Esophagus muscularis mucosa (tissue), 3 donors: ENCODE measurements around the gene VWA5B1.

Experiments
- CTCF ChIP-seq, 3 experiments: fragments of 200-600 bp in 2 of 3; fragments of 450-650 bp in 1 of 3; sonication (generic) in 2 of 3; IDR thresholded peaks; one replicate each; pipeline ENCODE4 v1.5.1; 2017 to 2019; ENCODE audit warnings: antibody characterized with exemption in 3 of 3, mild to moderate bottlenecking in 2 of 3, moderate library complexity in 1 of 3
- POLR2AphosphoS5 ChIP-seq, 2 donors: sonication (generic); formaldehyde crosslinking; IDR thresholded peaks; one replicate each; pipeline ENCODE4 v1.6.1; 2017; ENCODE audit warnings: antibody characterized with exemption in 2 of 2

GRCh38 chr1:20382711-20383110 lies 92.0 kb downstream of the VWA5B1 start:
- TF ChIP-seq CTCF (IDR thresholded peaks at IDR 0.05): no peak
- TF ChIP-seq POLR2AphosphoS5 (IDR thresholded peaks at IDR 0.05): no peak
